A673 (cell line): ENCODE measurements around the gene OR5D18.

Experiments used
- CTCF ChIP-seq: fragments of 300-800, 200-600 bp; sonication (generic); conservative IDR thresholded peaks from 2 replicates; pipeline ENCODE4 v1.5.1; 2017; ENCODE audit warnings: low read depth, mild to moderate bottlenecking, antibody characterized with exemption, low read length, moderate library complexity, mixed read lengths
- EZH2 ChIP-seq: fragments of 200-600 bp; sonication (generic); IDR thresholded peaks from 2 replicates; pipeline ENCODE4 v1.6.1; 2017; ENCODE audit warnings: borderline replicate concordance, low read depth, mild to moderate bottlenecking, mixed read lengths, antibody characterized with exemption, low read length; ENCODE audit not compliant: poor library complexity, severe bottlenecking

- TF ChIP-seq CTCF (no peak), EZH2 (no peak)
These were observed 46.3 kb upstream of the OR5D18 start, which contains the start of gene OR5D13 for GRCh38 chr11:55773138-55773537.
